Measurements from ENCODE around the gene KMT2C.
A peak's percentile ranks its signal among the peaks of the same experiment; 100 is the strongest.
"Not testable (repeated sequence)": the region's sequence is repeated elsewhere in the genome, so short reads cannot be mapped to it uniquely, and the experiment has no call there.

The KMT2C gene

GRCh38 chr7:152399344-152399743 is 36.5 kb downstream of the KMT2C start:
- DNase-seq, result no peak

DNA sequence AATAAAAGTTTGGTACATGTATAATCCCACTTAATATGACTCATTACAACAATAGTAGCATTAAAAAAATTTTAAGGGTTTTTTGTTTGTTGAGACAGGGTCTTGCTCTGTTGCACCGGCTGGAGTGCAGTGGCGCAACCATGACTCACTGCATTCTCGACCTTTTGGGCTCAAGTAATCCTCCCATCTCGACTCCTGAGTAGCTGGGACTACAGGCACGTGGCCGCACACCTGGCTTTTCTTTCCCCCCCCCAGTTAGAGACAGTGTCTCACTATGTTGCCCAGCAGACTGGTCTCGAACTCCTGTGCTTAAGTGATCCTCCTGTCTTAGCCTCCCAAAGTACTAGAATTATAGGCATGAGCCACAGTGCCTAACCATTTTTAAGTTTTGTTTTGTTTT is 40.7 kb downstream of the KMT2C start:
- DNase-seq, result no peak

DNA sequence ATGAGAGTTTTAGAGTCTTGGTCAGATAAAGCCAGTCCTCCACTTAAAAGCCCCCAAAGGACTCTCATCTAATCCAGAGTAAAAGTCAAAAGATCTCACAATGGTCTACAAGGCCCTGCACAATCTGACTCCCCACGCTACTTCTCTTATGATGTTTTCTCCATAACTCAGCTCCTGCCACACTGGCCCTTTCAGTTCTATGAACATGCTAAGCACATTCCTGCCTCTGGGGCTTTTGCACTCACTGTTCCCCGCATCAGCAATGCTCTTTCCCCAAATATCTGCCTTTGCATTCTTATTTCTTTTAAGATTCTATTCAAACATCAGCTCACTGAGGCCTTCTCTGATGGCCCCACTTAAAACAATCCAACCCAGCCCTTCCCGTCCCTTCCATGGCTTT is 41.6 kb downstream of the KMT2C start:
- DNase-seq, result not testable (repeated sequence)

DNA sequence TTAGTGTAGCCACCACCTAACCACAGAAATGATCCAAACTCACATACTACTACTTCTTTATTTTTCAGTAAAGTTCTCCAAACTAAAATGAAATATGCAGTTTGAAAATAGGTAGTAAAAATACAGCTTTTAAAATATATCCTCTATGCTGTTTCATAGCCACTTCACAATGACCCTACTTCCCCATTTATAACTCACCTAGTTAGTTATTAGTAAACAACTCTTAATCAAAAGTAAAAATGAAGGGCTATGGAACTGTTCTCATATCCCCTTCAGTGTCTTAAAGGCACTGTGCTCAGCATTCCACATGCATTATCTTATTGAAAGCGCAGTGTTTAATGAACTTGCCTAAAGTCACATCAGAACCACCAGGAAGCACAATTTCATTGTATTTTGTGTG is 43.5 kb downstream of the KMT2C start:
- DNase-seq, result no peak

- DNase-seq, result not testable (repeated sequence)
These were observed 49.6 kb downstream of the KMT2C start for GRCh38 chr7:152386136-152386764.

- DNase-seq, result not testable (repeated sequence)
These were observed 51.3 kb downstream of the KMT2C start for GRCh38 chr7:152384235-152385200.

GRCh38 chr7:152383341-152384234 is 52.2 kb downstream of the KMT2C start:
- peak; percentile 6 for DNase-seq

- DNase-seq, result no peak
These were observed 53.6 kb downstream of the KMT2C start for GRCh38 chr7:152382244-152382643.

- not testable (repeated sequence) for DNase-seq
These were observed 54.7 kb downstream of the KMT2C start for GRCh38 chr7:152380931-152381578.

- not testable (repeated sequence) for DNase-seq
These were observed 57.3 kb downstream of the KMT2C start for GRCh38 chr7:152378497-152378896.

DNA sequence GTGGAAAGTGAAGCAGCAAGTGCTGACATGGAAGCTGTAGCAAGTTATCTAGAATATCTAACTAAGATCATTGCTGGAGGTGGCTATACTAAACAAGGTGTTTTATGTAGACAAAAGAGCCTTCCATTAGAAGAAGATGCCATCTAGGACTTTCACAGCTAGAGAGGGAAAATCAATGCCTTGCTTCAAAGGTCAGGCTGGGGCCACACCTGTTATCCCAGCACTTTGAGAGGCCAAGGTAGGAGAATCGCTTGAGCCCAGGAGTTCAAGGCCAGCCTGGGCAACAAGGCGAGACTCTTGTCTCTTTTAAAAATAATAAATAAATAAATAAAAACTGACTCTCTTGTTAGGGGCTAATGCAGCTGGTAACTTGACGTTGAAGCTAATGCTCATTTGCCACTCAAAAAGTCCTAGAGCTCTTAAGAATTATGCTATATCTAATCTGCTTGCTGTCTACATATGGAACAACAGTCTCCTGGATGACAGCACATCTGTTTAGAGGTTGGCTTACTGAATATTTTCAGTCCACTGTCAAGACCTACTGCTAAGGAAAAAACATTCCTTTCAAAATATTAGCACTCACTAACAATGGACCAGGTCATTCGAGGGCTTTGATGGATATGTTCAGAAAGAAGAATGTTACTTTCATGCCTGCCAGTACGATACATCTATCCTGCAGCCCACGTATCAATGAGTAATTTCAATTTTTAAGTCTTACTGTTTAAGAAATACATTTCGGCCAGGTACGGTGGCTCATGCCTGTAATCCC is 58.9 kb downstream of the KMT2C start:
- not testable (repeated sequence) for DNase-seq

DNA sequence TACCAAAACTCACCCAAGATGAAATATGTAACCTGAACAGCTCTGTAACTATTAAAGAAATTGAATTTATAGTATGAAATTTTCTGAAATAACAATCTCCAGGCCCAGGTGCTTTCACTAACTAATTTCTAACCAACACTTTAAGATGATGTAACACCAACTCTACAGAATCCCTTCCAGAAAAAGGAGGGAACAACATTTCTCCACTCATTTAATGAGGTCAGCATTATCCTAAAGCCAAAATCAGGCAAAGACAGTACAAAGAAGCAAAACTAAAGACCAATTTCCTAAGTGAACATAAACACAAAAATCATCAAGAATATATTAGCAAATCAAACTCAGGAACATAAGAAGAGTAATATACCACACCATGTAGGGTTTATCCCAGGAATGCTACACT is 65.5 kb downstream of the KMT2C start:
- no peak for DNase-seq

GRCh38 chr7:152369518-152369917 is 66.3 kb downstream of the KMT2C start:
- no peak for DNase-seq

GRCh38 chr7:152367170-152367569 is 68.6 kb downstream of the KMT2C start:
- DNase-seq, result no peak

DNA sequence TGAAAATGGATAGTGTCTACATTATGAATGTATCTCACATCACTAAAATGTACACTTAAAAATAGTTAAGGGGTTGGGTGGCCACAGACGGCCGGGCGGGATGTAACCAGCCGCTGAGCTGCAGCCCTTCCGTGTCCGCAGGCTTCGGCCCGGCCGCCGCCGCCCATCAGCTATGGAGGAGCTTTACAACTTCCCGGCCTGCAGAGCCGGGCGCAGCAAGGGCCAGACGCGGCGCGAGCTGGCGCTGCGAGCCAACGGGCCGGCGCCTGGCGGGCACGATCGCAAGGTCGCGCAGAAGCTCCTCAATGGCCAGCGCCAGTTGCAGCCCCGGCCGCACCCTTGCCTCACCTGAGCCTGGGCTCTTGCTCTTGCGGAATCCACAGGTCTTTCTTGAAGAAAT is 69.1 kb downstream of the KMT2C start:
- no peak for DNase-seq

GRCh38 chr7:152365982-152366603 is 69.7 kb downstream of the KMT2C start:
- DNase-seq, result no peak

- no peak for DNase-seq
These were observed 72.0 kb downstream of the KMT2C start for GRCh38 chr7:152363798-152364197.

GRCh38 chr7:152362128-152362926 is 73.5 kb downstream of the KMT2C start:
- no peak for DNase-seq

GRCh38 chr7:152355474-152356057 is 80.2 kb downstream of the KMT2C start:
- DNase-seq, result no peak

GRCh38 chr7:152354061-152354460 is 81.7 kb downstream of the KMT2C start:
- DNase-seq, result no peak
